GM10248 (cell line): ENCODE data around the gene RASGRF2.

Source experiments
- CTCF ChIA-PET: fragments of 300-600 bp; sonication (Branson Sonifier 250); formaldehyde crosslinking; extraction: SDS; loops from one replicate; lab custom pipeline; 2021; ENCODE audit warnings: antibody characterized with exemption; lab: Yijun Ruan, JAX
- POLR2A ChIA-PET: fragments of 350-650 bp; sonication (Branson Sonifier 250); formaldehyde crosslinking; extraction: SDS; loops from one replicate; lab custom pipeline; 2020; ENCODE audit warnings: antibody characterized with exemption; lab: Yijun Ruan, JAX
- DNase-seq: peaks from one replicate; pipeline ENCODE4 v3.0.0; 2012; ENCODE audit errors: extremely low spot score
- TF ChIP-seq, protein P1 (sequence below): IDR thresholded peaks from 2 replicates; pipeline ENCODE4 v1.5.1; 2012; ENCODE audit warnings: mild to moderate bottlenecking, low read depth; ENCODE audit errors: extremely low read depth, missing control alignments, control extremely low read depth

The RASGRF2 gene

GRCh38 chr5:80985600-80986228 lies 25.6 kb downstream of the RASGRF2 start:
- DNase-seq, result no peak
- POLR2A ChIA-PET, result no interaction called here
- CTCF ChIA-PET, result interaction anchor here (2.5 kb wide), 1 partner anchor 8 kb away, joined by 9 read pairs; no protein-coding TSS in a partner anchor
- TF ChIP-seq, protein P1, sequence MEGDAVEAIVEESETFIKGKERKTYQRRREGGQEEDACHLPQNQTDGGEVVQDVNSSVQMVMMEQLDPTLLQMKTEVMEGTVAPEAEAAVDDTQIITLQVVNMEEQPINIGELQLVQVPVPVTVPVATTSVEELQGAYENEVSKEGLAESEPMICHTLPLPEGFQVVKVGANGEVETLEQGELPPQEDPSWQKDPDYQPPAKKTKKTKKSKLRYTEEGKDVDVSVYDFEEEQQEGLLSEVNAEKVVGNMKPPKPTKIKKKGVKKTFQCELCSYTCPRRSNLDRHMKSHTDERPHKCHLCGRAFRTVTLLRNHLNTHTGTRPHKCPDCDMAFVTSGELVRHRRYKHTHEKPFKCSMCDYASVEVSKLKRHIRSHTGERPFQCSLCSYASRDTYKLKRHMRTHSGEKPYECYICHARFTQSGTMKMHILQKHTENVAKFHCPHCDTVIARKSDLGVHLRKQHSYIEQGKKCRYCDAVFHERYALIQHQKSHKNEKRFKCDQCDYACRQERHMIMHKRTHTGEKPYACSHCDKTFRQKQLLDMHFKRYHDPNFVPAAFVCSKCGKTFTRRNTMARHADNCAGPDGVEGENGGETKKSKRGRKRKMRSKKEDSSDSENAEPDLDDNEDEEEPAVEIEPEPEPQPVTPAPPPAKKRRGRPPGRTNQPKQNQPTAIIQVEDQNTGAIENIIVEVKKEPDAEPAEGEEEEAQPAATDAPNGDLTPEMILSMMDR, result no peak

DNA sequence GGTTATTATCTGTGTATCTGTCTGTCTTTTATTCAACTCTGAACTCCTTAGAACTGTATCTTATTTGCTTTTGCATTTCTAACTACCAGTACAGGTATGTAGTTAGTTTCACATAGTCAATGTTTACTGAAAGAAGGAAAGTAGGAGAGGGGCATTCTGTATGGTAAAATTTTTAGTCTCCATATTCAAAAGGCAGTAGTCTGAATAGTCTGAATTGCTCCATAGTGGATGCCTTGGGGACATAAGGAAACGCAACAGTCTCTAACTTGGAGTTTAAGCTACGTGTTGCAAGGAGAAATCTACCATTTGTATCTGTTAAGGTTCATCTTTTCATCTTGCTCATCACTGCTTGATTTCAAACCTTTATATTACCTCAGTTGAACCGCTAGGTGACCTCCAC lies 26.2 kb downstream of the RASGRF2 start:
- ChIA-PET CTCF (interaction anchor here (1.5 to 2.5 kb wide), 2 partner anchors 8 to 30 kb away, joined by 3 to 9 read pairs; no protein-coding TSS in a partner anchor), POLR2A (no interaction called here)
- no peak for DNase-seq
- TF ChIP-seq, protein P1, result no peak

DNA sequence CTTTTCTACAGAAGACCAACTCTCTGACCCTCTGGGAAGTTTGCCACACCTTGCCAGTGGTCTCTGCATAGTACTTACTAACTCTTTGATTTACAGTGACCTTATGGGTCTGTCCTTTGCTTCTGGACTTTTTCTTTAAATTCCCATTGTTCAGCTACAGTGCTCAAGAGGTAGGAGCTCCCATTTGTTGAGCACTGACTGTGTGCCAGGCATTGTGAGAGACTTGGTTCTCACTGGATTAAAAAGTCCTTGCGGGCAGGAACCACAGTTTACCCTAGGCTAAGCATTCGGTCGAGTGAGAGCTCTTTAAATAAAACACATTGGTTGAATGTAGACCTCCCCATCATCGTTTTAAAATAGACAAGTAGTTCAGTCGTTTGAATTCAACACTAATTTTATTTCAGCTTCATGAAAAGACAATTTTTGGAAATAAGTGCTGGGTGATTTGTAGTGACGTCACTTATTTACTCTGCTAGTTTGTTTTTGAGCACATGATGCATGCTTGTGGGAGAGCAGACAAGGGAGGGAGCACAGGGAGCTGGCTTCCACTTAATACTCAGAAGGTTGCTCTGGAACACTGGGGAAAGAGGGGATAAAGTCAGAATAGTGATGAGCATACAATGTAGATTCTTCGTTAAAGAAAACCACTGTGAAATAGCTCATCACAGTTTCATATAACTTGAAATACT lies 27.1 kb downstream of the RASGRF2 start:
- ChIA-PET CTCF (interaction anchor here (1.1 to 2.5 kb wide), 3 partner anchors 9 to 30 kb away, joined by 3 to 9 read pairs (median 3); no protein-coding TSS in a partner anchor), POLR2A (no interaction called here)
- no peak for DNase-seq
- TF ChIP-seq, protein P1, result no peak

DNA sequence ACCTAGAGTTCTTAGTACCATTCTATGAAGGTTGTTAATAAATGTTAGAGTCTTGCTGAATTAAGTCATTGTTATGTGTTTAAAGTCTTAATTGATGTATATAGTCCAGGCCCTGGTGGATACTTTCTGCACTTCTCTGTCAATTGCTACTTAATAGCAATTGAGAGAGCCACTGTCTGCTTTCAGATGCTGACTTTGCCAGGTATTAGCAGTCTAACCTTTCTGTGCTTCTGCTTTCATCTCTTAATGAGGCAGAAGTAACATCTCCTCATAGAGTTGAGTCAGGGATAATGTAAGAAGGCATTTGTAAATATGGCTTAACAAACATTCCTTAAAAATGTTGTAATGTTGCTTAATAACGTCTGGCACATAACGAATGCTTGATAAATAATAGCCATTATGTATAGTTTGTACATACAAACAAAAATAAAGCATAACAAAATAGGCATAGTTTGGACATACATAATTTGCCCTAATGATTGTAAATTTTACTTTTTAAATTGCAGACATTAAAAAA lies 28.3 kb downstream of the RASGRF2 start:
- ChIA-PET CTCF (interaction anchor here (2.8 kb wide), 1 partner anchor 10 kb away, joined by 8 read pairs; no protein-coding TSS in a partner anchor), POLR2A (no interaction called here)
- no peak for DNase-seq
- TF ChIP-seq, protein P1, result no peak

GRCh38 chr5:80989883-80990282 lies 29.7 kb downstream of the RASGRF2 start:
- ChIA-PET CTCF (interaction anchor here (2.8 kb wide), 1 partner anchor 9 kb away, joined by 8 read pairs; no protein-coding TSS in a partner anchor), POLR2A (no interaction called here)
- TF ChIP-seq, protein P1, result no peak
- DNase-seq, result no peak

GRCh38 chr5:80990527-80990926 lies 30.4 kb downstream of the RASGRF2 start:
- POLR2A ChIA-PET, result no interaction called here

More at GRCh38 chr5:80990527-80990926, 30.4 kb downstream of the RASGRF2 start:
- TF ChIP-seq, protein P1, result no peak
- CTCF ChIA-PET, result interaction anchor here (2.8 kb wide), 1 partner anchor 8 kb away, joined by 8 read pairs; no protein-coding TSS in a partner anchor
- no peak for DNase-seq
